ENCODE results near the gene CAMSAP1. TPM values are rescaled to one million over a fixed set of nuclear protein-coding genes. Genes with fewer than 3 reads are reported as not detected.

CAMSAP1 gene
- total and polyA plus RNA-seq, 9 of the 15 experiments (the other 6 are each of a cell fraction or from before 2014, with no cell fraction given), result 1.5 to 28.8 (median 14.3) TPM

DNA sequence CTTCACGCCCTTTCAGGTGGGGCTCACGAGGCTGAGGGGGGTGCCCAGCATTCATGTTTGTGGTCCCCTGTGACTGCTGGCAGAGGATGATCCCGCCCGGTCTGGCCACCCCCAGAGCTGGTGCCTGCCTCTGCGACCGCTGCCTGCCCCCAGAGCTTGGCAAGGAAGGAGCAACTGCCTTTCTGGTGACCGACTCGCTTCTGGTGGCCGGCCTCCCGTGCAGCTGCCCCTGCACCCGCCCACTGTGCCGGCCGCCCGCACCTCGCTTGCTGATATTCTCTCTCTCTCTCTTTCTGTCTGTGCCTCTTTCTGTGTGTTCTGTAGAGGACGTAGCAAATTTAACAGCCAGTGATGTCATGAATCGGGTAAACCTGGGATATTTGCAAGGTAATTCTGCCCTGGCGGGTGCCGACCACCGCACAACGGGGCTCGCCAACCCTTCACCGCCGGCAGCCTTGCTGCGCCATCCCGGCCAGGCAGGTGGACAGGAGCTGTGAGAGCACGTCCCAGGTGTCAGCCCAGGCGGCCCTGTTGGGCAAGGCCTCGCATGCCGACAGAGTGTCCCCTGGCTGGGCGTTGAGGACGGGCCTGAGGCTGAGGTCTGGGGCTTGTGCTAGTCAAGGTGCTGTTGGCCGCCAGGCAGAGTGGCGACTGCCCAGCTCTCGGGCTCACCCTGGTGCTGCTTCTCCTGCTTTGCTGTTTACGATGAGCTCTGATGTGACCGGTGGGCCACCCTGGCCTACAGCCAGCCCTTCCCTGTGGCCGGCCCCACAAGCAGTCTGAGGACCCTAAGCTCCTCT lies 119.4 kb downstream of the CAMSAP1 start (continued):
- TF ChIP-seq SMARCB1 (IDR thresholded peaks at IDR 0.05; ENCODE audit: insufficient read length, low read depth) (no peak), NFE2L1 (tag; IDR thresholded peaks at IDR 0.05; ENCODE audit: borderline replicate concordance, low read depth) (no peak), ZBTB1 (CRISPR knock-in tag; IDR thresholded peaks at IDR 0.05; ENCODE audit: borderline replicate concordance, low read depth) (no peak), ZNF507 (tag; conservative IDR thresholded peaks at IDR 0.05) (no peak), ZNF408 (CRISPR knock-in tag; IDR thresholded peaks at IDR 0.05; ENCODE audit: low read depth) (no peak)
- TF ChIP-seq, protein P1, sequence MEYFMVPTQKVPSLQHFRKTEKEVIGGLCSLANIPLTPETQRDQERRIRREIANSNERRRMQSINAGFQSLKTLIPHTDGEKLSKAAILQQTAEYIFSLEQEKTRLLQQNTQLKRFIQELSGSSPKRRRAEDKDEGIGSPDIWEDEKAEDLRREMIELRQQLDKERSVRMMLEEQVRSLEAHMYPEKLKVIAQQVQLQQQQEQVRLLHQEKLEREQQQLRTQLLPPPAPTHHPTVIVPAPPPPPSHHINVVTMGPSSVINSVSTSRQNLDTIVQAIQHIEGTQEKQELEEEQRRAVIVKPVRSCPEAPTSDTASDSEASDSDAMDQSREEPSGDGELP (CRISPR knock-in tag; IDR thresholded peaks at IDR 0.05; ENCODE audit: borderline replicate concordance), result 0 out of 2 replicates have a peak, but pooled peaks have one; percentile 5
- TF ChIP-seq, protein P2, sequence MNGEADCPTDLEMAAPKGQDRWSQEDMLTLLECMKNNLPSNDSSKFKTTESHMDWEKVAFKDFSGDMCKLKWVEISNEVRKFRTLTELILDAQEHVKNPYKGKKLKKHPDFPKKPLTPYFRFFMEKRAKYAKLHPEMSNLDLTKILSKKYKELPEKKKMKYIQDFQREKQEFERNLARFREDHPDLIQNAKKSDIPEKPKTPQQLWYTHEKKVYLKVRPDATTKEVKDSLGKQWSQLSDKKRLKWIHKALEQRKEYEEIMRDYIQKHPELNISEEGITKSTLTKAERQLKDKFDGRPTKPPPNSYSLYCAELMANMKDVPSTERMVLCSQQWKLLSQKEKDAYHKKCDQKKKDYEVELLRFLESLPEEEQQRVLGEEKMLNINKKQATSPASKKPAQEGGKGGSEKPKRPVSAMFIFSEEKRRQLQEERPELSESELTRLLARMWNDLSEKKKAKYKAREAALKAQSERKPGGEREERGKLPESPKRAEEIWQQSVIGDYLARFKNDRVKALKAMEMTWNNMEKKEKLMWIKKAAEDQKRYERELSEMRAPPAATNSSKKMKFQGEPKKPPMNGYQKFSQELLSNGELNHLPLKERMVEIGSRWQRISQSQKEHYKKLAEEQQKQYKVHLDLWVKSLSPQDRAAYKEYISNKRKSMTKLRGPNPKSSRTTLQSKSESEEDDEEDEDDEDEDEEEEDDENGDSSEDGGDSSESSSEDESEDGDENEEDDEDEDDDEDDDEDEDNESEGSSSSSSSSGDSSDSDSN (IDR thresholded peaks at IDR 0.05; ENCODE audit: borderline replicate concordance in 1 of 2, low read depth in 2 of 2, low read length in 2 of 2), result 0 out of 4 replicates have a peak, but pooled peaks of 1 of the 2 experiments have one; percentile 42
- TF ChIP-seq, protein P3, sequence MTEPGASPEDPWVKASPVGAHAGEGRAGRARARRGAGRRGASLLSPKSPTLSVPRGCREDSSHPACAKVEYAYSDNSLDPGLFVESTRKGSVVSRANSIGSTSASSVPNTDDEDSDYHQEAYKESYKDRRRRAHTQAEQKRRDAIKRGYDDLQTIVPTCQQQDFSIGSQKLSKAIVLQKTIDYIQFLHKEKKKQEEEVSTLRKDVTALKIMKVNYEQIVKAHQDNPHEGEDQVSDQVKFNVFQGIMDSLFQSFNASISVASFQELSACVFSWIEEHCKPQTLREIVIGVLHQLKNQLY (CRISPR knock-in tag; conservative IDR thresholded peaks at IDR 0.05), result no peak
